ENCODE results near the gene ADGRD2. TPM values are rescaled to one million over a fixed set of nuclear protein-coding genes. Genes with fewer than 3 reads are reported as not detected.

The ADGRD2 gene
- total and polyA plus RNA-seq, 4 donors = not detected

DNA sequence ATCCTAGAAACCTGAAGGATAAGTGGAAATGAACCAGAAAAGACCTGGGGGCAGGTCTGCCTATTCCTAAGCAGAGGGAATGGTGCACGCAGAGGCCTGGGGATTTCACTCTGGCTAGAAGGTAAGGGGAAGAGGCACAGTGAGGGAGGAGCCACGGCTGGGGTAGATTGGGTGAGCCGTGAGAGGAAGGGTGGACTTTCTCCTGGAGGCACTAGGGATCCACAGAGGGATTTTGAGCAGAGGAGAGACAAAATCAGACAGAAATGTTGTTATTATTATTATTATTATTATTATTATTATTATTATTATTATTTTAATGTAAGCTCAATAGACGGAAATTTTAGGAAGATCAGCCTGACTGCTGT, 3.0 kb upstream of the ADGRD2 start:
- no peak overlapping the region for H3K9ac ChIP-seq (ENCODE audit: low read depth in 1 of 2, low read length in 2 of 2)
- TF ChIP-seq EGR1 (IDR thresholded peaks at IDR 0.05; ENCODE audit: low read depth in 2 of 2) (no peak), GABPA (IDR thresholded peaks at IDR 0.05 in 1 of 2, conservative IDR thresholded peaks at IDR 0.05 in 1 of 2) (no peak), SP1 (IDR thresholded peaks at IDR 0.05) (no peak), TAF1 (conservative IDR thresholded peaks at IDR 0.05) (no peak), MAX (IDR thresholded peaks at IDR 0.05) (no peak), HNF4A (conservative IDR thresholded peaks at IDR 0.05) (no peak), RXRA (IDR thresholded peaks at IDR 0.05) (no peak)
- TF ChIP-seq, protein P1, sequence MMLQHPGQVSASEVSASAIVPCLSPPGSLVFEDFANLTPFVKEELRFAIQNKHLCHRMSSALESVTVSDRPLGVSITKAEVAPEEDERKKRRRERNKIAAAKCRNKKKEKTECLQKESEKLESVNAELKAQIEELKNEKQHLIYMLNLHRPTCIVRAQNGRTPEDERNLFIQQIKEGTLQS (IDR thresholded peaks at IDR 0.05) = no peak
- TF ChIP-seq, protein P2, sequence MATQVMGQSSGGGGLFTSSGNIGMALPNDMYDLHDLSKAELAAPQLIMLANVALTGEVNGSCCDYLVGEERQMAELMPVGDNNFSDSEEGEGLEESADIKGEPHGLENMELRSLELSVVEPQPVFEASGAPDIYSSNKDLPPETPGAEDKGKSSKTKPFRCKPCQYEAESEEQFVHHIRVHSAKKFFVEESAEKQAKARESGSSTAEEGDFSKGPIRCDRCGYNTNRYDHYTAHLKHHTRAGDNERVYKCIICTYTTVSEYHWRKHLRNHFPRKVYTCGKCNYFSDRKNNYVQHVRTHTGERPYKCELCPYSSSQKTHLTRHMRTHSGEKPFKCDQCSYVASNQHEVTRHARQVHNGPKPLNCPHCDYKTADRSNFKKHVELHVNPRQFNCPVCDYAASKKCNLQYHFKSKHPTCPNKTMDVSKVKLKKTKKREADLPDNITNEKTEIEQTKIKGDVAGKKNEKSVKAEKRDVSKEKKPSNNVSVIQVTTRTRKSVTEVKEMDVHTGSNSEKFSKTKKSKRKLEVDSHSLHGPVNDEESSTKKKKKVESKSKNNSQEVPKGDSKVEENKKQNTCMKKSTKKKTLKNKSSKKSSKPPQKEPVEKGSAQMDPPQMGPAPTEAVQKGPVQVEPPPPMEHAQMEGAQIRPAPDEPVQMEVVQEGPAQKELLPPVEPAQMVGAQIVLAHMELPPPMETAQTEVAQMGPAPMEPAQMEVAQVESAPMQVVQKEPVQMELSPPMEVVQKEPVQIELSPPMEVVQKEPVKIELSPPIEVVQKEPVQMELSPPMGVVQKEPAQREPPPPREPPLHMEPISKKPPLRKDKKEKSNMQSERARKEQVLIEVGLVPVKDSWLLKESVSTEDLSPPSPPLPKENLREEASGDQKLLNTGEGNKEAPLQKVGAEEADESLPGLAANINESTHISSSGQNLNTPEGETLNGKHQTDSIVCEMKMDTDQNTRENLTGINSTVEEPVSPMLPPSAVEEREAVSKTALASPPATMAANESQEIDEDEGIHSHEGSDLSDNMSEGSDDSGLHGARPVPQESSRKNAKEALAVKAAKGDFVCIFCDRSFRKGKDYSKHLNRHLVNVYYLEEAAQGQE (IDR thresholded peaks at IDR 0.05) = no peak
- H3K4me3 ChIP-seq (ENCODE audit: low read depth in 1 of 3, low read length in 3 of 3) = no peak overlapping the region
- H3K9me3 ChIP-seq (ENCODE audit: control insufficient read depth in 4 of 4, low read length in 3 of 4) = no peaks in the 10 kb centered on the region
- 69% methylated on average over 4 of the region's 4 CpGs for WGBS
- H3K4me1 ChIP-seq (ENCODE audit: control insufficient read depth in 4 of 4, insufficient read depth in 4 of 4, low read length in 3 of 4) = peaks cover 0 to 6% (median 4%) of the 10 kb centered on the region in 4 donors
- no peak for DNase-seq (ENCODE audit: low spot score)
- H3K27me3 ChIP-seq (ENCODE audit: control insufficient read depth in 4 of 4, insufficient read depth in 4 of 4, low read length in 3 of 4) = peaks cover 0 to 11% (median 2%) of the 10 kb centered on the region in 4 donors
- H3K27ac ChIP-seq (ENCODE audit: low read depth in 1 of 2, low read length in 2 of 2) = no peak overlapping the region
- no peaks in the 10 kb centered on the region for H3K36me3 ChIP-seq (ENCODE audit: control insufficient read depth in 4 of 4, insufficient read depth in 3 of 4, low read depth in 1 of 4, low read length in 3 of 4)

- WGBS = 91% methylated on average over 7 of the region's 7 CpGs
- H3K27me3 ChIP-seq (ENCODE audit: control insufficient read depth in 4 of 4, insufficient read depth in 4 of 4, low read length in 3 of 4) = peaks cover 2 to 11% (median 6%) of the 10 kb centered on the region in 4 donors
- no peak for DNase-seq (ENCODE audit: low spot score)
Measured at GRCh38 chr9:124448019-124448418, 2.2 kb upstream of the ADGRD2 start.

More at GRCh38 chr9:124448019-124448418, 2.2 kb upstream of the ADGRD2 start:
- Histone ChIP-seq H3K4me1 (ENCODE audit: control insufficient read depth in 4 of 4, insufficient read depth in 4 of 4, low read length in 3 of 4) (peaks cover 0 to 7% (median 4%) of the 10 kb centered on the region in 4 donors), H3K4me3 (ENCODE audit: low read depth in 1 of 3, low read length in 3 of 3) (no peak overlapping the region), H3K27ac (ENCODE audit: low read depth in 1 of 2, low read length in 2 of 2) (no peak overlapping the region), H3K9ac (ENCODE audit: low read depth in 1 of 2, low read length in 2 of 2) (no peak overlapping the region), H3K9me3 (ENCODE audit: control insufficient read depth in 4 of 4, low read length in 3 of 4) (no peaks in the 10 kb centered on the region), H3K36me3 (ENCODE audit: control insufficient read depth in 4 of 4, insufficient read depth in 3 of 4, low read depth in 1 of 4, low read length in 3 of 4) (no peaks in the 10 kb centered on the region)
- TF ChIP-seq JUND (IDR thresholded peaks at IDR 0.05) (no peak), HNF4A (conservative IDR thresholded peaks at IDR 0.05) (no peak), EGR1 (IDR thresholded peaks at IDR 0.05; ENCODE audit: low read depth in 2 of 2) (no peak), SP1 (IDR thresholded peaks at IDR 0.05) (no peak), NR2F2 (IDR thresholded peaks at IDR 0.05) (no peak), RXRA (IDR thresholded peaks at IDR 0.05) (no peak), FOXA1 (IDR thresholded peaks at IDR 0.05) (no peak), HNF4G (IDR thresholded peaks at IDR 0.05) (no peak), TAF1 (conservative IDR thresholded peaks at IDR 0.05) (no peak), MAX (IDR thresholded peaks at IDR 0.05) (no peak), FOXA2 (IDR thresholded peaks at IDR 0.05) (no peak), YY1 (IDR thresholded peaks at IDR 0.05) (no peak), CTCF (IDR thresholded peaks at IDR 0.05; ENCODE audit: low read depth, low read length, missing input control) (no peak)
- TF ChIP-seq, protein P3, sequence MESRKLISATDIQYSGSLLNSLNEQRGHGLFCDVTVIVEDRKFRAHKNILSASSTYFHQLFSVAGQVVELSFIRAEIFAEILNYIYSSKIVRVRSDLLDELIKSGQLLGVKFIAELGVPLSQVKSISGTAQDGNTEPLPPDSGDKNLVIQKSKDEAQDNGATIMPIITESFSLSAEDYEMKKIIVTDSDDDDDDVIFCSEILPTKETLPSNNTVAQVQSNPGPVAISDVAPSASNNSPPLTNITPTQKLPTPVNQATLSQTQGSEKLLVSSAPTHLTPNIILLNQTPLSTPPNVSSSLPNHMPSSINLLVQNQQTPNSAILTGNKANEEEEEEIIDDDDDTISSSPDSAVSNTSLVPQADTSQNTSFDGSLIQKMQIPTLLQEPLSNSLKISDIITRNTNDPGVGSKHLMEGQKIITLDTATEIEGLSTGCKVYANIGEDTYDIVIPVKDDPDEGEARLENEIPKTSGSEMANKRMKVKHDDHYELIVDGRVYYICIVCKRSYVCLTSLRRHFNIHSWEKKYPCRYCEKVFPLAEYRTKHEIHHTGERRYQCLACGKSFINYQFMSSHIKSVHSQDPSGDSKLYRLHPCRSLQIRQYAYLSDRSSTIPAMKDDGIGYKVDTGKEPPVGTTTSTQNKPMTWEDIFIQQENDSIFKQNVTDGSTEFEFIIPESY (IDR thresholded peaks at IDR 0.05) = no peak
- TF ChIP-seq, protein P1 (IDR thresholded peaks at IDR 0.05) = no peak
- TF ChIP-seq, protein P2 (IDR thresholded peaks at IDR 0.05) = no peak
